A549 (cell line): ENCODE results near the gene TPSG1.

ENCODE experiments used
- POLR2A ChIP-seq: IDR thresholded peaks from 2 replicates; pipeline ENCODE4 v1.6.1; 2012; ENCODE audit warnings: mild to moderate bottlenecking, low read length
- POLR2AphosphoS2 ChIP-seq: conservative IDR thresholded peaks from 2 replicates; pipeline ENCODE4 v1.6.1; 2012; ENCODE audit warnings: low read length, improper control_type of control experiment, inconsistent platforms
- TP53 ChIP-seq: fragments of 250-450 bp; sonication (Bioruptor Pico); IDR thresholded peaks from 2 replicates; pipeline ENCODE4 v1.5.0; 2021; ENCODE audit warnings: mild to moderate bottlenecking, moderate library complexity
- TF ChIP-seq, protein P1 (sequence below): fragments of >200 bp; sonication (Bioruptor Twin); formaldehyde crosslinking; IDR thresholded peaks from 3 replicates; pipeline ENCODE4 v1.5.1; 2016

DNA sequence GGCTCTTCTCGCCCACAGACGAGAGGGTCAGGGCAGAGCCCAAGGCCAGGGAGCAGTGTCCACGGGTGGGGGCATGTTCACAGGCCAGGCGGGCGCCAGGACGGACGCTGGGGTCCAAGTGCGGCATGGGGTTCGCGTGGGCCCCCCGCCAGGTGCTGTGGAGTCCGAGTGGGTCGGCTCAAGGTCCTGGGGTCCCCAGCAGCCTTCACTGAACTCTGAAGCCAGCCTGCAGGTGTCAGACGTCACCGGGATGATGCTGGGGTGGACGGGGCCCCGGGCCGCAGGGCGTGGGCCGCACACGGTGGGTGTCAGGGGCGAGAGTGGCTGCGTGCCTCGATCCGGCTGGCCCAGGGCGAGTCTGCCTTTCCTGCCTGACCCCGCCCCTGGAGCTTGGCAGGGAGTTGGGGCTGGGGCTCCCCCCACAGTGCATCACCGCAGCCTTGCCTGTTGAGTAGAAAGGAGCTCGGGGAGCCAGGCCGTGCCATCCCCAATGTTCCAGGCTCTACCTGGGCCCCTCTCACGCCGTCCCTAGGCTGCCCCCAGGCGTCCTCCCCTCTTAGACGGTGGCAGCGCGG, 53.1 kb downstream of the TPSG1 start:
- TF ChIP-seq, protein P1, sequence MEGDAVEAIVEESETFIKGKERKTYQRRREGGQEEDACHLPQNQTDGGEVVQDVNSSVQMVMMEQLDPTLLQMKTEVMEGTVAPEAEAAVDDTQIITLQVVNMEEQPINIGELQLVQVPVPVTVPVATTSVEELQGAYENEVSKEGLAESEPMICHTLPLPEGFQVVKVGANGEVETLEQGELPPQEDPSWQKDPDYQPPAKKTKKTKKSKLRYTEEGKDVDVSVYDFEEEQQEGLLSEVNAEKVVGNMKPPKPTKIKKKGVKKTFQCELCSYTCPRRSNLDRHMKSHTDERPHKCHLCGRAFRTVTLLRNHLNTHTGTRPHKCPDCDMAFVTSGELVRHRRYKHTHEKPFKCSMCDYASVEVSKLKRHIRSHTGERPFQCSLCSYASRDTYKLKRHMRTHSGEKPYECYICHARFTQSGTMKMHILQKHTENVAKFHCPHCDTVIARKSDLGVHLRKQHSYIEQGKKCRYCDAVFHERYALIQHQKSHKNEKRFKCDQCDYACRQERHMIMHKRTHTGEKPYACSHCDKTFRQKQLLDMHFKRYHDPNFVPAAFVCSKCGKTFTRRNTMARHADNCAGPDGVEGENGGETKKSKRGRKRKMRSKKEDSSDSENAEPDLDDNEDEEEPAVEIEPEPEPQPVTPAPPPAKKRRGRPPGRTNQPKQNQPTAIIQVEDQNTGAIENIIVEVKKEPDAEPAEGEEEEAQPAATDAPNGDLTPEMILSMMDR: no peak
- TF ChIP-seq POLR2AphosphoS2 (no peak), POLR2A (no peak), TP53 (no peak)
